Peyer's patch (tissue), 4 donors: ENCODE results near the gene DISC1.

Experiments used
- POLR2A ChIP-seq, 2 donors: fragments of 450-650 bp; IDR thresholded peaks; one replicate each; pipeline ENCODE4 v1.5.1; 2017; ENCODE audit warnings: antibody characterized with exemption in 2 of 2, mild to moderate bottlenecking in 2 of 2, moderate library complexity in 2 of 2
- TF ChIP-seq, protein P1 (sequence below), 6 experiments: fragments of 450-650 bp in 4 of 6; fragments of 200-600 bp in 2 of 6; sonication (generic) in 1 of 6; IDR thresholded peaks; one replicate each; pipeline ENCODE4 v1.5.1; 2017 to 2019; ENCODE audit warnings: antibody characterized with exemption in 6 of 6, mild to moderate bottlenecking in 3 of 6, moderate library complexity in 1 of 6

DNA sequence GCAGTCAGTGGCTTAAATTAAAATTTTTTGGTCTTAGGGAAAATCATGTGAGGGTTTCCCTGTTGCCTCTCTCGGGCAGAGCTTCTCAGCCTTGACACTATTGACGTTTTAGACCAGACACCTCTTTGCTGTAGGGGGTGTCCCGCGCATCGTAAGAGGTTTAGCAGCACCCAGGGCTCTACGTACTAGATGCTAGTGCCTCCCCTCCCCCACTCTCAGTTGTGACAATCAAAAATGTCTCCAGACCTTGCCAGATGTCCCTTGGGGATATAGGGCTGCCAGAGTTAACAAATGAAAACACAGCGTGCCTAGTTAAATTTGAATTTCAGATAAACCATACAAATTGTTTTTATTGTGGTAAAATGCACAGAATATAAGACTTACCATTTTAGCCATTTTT, 293.3 kb downstream of the DISC1 start:
- TF ChIP-seq, protein P1, sequence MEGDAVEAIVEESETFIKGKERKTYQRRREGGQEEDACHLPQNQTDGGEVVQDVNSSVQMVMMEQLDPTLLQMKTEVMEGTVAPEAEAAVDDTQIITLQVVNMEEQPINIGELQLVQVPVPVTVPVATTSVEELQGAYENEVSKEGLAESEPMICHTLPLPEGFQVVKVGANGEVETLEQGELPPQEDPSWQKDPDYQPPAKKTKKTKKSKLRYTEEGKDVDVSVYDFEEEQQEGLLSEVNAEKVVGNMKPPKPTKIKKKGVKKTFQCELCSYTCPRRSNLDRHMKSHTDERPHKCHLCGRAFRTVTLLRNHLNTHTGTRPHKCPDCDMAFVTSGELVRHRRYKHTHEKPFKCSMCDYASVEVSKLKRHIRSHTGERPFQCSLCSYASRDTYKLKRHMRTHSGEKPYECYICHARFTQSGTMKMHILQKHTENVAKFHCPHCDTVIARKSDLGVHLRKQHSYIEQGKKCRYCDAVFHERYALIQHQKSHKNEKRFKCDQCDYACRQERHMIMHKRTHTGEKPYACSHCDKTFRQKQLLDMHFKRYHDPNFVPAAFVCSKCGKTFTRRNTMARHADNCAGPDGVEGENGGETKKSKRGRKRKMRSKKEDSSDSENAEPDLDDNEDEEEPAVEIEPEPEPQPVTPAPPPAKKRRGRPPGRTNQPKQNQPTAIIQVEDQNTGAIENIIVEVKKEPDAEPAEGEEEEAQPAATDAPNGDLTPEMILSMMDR (IDR thresholded peaks at IDR 0.05): no peak
- TF ChIP-seq POLR2A (IDR thresholded peaks at IDR 0.05): no peak
